ENCODE data around the gene IFI27L1.
"Not testable (repeated sequence)": the region's sequence is repeated elsewhere in the genome, so short reads cannot be mapped to it uniquely, and the experiment has no call there.

The IFI27L1 gene

DNA sequence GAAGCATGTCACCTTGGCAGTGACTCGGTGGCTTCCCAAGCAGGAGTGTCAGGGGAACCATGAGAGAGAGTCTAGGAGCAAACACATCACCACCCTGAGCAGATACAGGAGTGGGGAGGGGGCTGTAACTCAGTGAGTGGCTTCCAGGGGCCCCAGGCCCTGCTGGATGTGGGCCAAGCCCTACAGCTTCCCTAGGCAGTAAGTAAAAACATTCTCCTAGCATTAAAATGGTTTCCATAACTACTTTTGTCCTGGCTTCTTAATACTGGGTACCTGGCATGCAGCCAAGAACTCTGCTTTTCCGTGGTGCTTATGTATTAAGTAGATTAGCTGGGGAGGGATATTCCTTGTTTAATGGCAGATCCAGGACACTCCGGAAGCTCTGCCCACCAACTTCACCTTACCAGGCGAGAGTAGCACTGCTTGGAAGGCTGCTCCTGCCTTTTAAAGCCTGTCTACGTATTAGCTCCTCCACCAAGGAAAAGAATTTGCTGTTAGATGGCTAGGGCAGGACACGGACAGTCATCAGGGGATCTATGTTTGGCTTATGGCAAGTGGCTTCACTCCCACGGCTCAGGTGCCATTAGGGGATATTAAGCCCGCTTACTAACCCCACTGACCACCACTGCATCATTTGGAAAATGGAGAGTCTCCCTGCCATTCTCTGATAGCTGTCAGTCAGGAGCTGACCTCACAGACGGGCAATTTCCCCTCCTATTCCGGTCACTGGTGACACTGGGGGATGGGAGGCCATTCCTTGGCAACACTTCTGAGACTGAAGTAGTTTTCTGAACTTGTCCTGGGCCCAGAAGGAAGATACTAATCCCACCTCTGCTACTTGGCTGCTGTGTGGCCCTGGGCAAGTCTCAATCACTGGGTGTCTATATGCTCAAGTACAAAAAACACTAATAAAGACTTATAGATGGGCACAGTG, 32.2 kb upstream of the IFI27L1 start:
- no peak for DNase-seq (ENCODE audit: low spot score)

DNA sequence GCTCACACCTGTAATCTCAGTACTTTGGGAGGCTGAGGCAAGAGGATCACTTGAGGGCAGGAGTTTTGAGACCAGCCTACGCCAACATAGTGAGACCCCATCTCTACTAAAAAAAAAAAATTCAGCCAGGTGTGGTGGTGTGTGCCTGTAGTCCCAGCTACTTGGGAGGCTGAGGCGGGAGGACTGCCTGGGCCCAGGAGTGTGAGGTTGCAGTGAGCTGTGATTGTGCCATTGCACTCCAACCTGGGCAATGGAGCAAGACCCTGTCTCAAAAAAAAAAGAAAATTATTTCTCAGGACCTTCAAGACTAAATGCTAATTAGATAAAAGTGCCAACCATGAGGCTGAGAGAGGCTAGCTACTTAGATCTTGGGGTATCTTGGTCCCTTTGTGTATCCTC, 31.5 kb upstream of the IFI27L1 start:
- no peak for DNase-seq (ENCODE audit: low spot score)

DNA sequence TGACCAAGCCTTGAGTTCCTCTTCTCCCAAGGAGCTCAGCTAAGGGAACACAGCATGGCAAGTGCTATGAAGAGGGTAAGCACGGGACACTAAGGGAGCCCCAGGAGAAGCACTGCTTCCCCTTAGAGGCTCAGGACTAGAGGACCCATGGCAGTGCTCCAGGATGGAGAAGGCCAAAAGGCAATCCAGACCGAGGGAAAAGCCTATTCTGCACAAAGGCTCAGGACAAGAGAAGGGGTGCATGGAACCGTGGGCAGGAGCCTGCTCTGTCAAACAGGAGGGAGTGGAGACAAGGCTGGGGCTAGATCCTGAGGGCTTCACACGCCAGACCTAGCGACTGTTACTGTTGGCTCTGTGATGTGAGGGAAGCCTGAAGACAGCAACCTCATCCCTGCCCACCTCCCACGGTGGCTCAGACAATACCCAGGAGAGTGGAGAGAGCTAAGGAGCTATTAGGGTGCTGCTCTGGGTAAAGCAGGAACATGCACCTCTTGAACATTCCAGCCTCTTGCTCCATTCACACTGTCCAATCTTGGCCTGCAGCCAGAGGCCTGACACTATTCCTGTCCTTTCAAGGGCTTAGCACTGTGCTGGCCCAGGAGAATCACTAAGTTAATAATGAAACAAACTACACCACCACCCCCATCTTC, 30.8 kb upstream of the IFI27L1 start:
- no peak for DNase-seq (ENCODE audit: low spot score)

DNA sequence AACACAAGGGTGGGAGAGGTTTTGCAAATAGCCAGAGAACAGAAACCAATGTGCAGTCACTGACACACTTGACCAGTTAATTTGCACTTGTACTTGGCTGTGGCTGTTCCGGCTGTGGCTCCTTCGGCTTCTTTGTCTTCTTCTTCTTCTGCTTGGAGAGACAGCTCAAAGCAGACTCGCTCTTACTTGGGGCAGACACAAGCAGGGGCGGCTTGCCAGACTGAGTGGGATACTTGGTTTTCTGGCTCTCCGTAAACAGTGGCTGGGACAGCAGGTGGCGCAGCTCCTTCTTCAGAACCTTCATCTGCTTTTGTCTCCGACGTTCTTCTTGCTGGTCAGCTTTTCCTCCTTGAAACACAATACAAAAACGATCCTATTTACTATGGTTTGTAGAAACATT, 30.0 kb upstream of the IFI27L1 start:
- peak; percentile 64 for DNase-seq (ENCODE audit: low spot score)

DNA sequence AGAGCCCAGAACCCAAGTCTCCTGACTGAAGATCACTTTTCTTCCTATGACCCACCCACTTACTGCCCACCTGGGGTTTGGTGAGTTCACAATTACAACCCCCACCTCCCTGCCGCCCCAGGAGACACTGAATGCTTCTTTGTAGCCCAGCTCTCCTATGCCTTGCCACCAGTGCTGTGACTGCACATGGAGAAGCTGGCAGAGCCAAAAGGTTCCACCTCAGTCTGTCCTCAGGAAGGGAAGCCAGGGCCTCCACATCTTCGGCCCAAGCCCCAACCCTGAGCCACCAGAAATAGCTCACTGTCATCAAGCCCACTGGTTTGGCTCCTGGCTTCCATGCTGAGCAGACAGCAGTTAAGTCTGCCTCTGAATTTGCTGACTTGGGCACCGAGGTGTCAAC, 29.3 kb upstream of the IFI27L1 start:
- no peak for DNase-seq (ENCODE audit: low spot score)

DNA sequence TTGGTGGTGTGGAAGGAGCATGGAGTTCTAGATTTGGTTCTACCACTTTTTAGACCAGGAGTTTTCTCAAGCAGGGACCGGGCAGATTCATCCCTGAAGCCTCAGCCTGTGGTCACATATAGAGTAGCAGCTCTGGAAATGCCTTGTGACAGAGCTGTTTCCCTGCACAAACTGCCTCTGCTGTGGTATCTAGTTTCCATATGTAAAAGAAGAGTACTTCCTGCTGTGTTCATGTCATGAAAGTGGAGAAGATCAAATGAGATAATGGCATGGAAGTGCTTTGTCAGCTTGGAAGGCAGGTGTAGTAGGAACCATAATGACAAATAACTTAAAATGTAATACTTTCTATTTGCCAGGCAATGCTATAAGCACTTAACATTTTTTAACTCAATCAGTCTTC, 28.9 kb upstream of the IFI27L1 start:
- DNase-seq (ENCODE audit: low spot score): no peak

DNA sequence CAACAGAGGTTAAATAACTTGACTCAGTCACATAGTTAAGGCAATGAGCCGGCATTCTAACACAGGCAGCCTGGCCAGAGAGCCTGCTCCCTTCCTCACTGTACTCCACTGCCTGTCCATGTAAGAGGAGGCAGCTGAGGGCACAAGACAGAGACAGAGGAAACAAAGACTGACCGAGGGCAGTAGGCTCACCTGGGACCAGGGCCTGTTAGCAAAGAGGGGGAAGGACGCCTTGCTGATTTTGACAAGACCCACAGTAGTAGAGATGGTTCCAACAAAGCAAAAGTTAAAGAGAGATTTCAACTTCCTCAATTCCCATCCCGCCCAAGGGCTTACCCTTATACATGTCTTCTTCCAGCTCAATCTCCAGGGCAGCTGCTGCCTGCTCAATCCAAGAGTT, 28.4 kb upstream of the IFI27L1 start:
- DNase-seq (ENCODE audit: low spot score): no peak

DNA sequence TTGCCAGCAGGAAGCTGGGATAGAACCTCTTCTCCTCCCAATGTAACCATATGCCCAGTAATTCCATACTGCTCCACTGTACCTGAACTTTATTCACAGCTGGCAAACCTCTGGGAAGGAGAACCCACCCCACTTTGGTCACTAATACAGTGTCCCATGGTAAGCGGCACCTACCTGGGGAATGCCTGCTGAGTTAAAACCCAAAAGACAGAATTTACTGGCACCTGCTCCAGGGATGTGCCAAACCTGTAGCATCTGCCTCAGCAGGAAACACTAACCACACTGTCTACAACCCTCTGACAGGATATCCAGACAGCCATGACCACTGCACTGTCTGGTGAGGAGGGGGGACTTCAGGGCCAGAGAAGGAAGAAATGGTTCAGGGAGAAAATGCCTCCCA, 26.7 kb upstream of the IFI27L1 start:
- no peak for DNase-seq (ENCODE audit: low spot score)

DNA sequence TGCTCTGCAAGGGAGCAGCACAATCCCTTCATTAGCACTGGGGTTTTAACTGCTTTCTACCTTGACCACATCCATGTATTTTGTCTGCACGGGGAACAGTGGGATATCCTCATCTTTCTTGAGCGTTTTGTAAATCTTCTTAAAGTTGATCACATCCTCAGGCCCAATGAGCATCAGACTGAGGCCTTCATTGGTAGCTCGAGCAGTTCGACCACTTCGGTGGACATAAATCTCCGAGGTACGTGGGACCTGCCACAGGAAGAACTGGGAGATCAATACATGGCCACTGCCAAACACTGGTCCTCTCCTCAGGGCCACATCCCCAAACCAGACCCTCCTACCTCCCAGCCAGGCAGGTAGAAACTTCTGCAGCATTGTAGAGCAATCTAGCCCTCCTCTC, 26.2 kb upstream of the IFI27L1 start:
- no peak for DNase-seq (ENCODE audit: low spot score)

DNA sequence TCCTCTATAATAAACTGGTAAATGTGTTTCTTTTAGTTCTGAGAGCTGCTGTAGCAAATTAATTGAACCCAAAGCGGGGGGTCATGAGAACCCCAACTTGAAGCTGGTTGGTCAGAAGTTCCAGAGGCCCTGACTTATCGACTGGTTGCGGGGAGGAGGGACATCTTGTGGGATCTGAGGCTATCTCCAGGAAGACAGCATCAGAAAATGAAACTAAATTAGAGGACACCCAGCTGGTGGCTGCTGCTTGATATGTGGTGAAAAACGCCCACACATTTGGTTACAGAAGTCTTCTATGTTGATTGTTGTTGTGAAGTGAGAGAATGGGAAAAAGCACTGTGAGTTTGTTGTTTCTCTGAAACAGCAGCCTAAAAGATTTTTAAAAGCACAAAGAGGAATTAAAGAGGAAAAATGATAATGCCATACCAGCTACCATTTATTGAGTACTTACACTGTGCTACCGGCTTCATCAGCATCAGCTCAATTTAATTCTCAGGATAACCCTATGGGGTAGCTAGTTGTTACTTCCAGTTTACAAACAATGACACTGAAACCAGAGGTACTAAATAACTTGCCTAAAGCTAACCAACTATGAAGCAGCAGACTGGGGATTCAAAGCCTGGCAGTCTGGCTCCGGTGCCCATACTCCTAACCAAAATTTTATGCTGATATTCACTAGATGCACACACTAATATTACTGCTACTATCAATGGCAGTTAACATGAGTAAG, 24.4 kb upstream of the IFI27L1 start:
- DNase-seq (ENCODE audit: low spot score): no peak

DNA sequence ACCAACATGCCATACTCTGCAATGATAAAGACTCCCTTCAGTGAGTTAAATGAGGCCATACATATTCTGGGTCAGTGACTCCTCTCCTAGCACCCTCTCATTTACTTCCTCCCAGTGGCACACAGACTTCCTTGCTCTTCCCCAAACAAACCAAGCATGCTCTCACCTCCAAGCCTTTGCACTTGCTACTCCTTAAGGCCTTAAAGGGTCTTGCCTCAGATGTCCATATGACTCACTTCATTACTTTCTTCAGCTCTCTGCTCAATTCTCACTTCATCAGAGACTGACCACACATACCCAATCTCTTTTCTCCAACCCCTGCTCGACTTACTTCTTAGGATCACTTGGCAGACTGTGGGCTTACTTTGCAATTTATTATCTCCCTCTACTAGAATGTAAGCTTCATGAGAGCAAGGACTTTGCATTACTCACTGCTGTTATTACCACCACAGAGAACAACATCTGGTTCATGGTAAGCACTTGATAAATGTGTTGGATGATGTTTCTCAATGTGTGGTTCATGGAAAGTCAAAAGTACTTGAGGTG, 22.9 kb upstream of the IFI27L1 start:
- DNase-seq (ENCODE audit: low spot score): no peak

DNA sequence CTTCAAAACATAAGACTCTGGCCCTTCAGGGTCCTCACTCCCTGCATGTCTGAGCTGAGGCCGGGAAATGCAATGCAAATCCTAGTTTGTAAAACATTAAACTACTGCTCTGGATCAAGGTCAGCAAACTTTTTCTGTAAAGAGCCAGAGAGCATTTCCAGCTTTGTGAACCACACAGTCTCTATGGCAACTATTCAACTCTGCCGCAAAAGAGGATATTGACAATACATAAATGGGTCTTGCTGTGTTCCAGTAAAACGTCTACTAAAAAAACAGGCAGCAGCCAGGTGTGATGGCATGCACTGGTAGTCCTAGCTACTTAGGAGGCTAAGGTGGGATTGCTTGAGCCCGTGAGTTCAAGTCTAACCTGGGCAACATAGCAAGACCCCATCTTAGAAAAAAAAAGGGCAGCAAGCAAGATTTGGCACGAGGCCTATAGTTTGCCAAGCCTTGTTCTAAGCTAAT, 22.4 kb upstream of the IFI27L1 start:
- no peak for DNase-seq (ENCODE audit: low spot score)

DNA sequence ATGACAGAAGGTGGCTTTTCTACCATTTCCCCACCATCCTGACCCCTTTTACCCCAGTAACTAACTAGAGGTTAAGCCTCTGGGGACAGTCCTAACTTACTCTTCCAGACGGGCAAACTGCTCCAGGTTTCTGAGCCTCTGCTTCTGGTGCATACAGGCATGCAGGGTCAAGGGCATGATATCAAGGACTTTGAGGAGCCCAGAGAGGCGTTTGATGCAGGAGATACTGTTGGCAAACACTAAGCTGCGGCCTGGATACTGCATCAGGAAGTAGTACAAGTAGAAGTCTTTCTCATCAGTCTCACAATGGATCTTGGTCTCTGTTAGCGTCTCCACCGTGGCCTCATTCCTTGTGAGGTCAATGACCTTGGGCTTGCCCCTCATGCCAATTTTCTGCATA, 21.1 kb upstream of the IFI27L1 start:
- no peak for DNase-seq (ENCODE audit: low spot score)

DNA sequence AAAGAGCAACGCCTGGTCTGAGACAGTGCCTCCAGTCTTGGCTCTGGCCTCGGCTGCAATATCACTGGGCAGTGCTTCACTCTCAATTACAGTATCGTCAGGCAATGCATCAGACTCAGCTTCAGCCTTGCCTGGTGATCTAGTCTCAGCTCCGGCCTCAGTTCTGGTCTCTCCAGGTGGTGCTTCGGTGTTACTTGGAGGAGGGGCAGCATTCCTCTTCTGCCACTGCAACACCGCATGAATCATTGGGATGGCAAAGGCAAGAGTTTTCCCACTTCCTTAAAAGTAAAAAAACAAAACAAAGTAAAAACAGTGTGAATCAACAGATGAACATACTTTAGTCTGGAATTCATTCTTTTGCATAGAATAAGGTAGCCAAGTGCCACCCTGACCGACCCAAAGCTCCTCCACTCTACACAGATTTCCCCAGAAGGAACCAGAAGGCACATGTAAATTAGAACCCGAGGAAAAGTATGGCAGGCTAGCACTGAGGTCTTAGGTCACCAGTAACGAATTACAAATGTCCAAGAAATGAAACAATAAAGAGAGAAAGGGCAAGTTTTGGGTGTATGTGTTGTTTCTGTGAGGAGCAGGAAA, 18.7 kb upstream of the IFI27L1 start:
- DNase-seq (ENCODE audit: low spot score): no peak

DNA sequence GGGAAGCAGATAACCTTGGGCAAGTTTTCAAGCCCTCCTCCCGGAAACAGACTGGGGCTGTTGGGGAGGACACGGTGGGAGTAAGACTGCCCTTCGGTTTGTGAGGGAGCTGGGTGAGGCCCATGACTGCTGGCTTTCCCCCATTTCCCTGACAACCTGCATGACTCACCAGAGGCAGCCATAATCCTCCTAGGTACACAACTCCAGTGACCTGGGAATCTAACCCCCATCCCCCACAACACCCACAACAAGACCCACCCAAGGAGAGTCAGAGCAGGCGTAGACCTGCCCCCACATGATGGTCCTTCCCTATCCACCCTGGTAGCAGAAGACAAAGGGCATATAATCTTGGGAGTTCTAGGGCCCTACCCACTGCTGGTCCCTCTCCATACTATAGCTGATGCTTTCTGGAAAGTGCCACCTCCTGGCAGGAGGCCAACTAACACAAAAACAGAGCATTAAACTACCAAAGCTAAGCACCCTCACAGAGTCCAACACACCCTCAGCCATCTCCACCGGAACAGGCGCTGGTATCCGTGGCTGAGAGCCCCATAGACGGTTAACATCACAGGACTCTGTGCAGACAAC, 14.9 kb upstream of the IFI27L1 start:
- DNase-seq (ENCODE audit: low spot score): no peak

DNA sequence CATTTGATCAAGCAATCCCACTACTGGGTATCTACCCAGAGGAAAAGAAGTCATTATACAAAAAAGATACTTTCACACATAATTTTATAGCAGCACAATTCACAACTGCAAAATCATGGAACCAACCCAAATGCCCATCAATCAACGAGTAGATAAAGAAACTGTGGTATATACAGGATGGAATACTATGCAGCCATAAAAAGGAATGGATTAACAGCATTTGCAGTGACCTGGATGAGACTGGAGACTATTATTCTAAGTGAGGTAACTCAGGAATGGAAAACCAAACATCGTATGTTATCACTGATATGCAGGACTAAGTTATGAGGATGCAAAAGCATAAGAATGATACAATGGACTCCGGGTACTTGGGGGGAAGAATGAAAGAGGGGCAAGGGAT, 9.0 kb upstream of the IFI27L1 start:
- DNase-seq (ENCODE audit: low spot score): not testable (repeated sequence)

DNA sequence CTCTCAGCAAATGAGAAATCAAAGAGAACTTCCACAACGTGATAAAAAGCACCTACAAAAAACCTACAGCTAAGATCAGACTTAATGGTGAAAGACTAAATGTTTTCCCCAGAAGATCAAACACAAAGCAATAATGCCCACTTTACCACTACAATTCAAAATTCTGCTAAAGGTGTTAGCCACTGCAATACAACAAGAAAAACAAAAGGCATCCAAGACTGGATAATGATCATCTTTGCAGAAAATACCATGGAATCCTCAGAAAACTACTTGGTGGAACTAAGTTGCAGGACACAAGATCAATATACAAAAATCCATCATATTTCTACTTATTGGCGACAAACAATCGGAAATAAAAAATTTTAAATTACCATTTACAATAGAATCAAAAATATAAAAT, 6.6 kb upstream of the IFI27L1 start:
- no peak for DNase-seq (ENCODE audit: low spot score)

DNA sequence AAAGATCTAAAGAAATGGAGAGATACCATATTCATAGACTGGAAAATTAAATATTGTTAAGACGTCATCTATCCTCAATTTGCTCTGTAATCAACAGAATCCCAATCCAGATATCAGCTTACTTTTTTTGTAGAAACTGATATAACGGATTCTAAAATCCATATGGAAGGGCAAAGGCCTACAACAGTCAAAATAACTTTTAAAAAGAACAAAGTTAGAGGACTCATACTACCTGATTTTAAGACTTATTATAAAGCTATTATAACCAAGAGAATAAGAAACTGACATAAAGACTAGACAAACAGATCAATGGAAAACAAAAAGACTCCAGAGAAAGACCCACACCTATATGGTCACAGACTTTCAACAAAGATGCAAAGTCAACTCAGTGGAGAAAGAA, 6.1 kb upstream of the IFI27L1 start:
- no peak for DNase-seq (ENCODE audit: low spot score)

DNA sequence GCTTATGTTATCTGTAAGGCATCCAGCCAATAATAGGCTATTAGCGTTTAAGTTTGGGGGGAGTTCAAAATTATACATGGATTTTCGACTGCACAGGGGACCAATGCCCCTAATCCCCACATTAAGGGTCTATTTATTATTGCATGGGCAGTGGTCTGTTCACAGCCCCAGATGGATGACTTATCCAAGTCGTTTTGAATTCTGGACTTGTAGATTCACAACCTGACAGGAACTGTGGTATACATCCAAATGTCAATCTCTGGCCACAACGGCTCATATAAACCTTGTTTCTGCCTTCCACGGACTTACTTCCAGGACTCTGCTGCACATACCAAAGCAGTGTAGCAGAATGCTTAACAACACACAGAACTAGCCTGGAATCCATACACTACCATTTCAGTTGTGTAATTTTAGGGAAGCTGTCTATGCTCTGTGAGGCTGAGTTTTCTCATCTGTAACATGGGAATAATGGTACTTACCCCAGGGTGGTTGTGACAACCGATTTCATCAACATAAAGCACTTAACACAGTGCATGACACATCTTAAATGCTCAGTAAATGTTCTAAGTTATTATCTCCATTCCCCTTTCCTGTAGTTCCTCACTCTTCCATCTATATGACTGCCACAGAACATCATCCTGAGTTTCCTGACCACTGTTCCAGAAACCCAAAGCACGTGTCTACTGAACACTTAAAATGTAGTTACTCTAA, 3.8 kb upstream of the IFI27L1 start:
- DNase-seq (ENCODE audit: low spot score): no peak

DNA sequence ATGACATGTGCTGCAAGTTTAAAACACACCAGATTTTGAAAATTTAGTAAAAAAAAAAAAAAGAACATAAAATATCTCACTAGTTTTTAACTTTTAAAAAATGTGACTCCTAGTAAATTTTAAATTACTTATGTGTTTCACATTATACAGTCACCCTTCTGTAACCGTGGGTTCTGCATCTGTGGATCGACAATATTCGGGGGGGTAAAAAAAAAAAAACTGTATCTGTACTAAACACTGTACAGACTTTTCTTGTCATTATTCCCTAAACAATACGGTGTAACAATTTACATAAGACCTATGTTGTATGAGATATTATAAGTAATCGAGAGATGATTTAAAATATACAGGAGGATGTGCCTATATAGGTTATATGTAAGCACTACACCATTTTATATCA, 3.3 kb upstream of the IFI27L1 start:
- DNase-seq (ENCODE audit: low spot score): no peak
